ENCODE results near the gene FOXR2.

- TF ChIP-seq EZH2 (IDR thresholded peaks at IDR 0.05; ENCODE audit: borderline replicate concordance, insufficient read depth, low read length, poor library complexity, severe bottlenecking) (no peak), CTCF (IDR thresholded peaks at IDR 0.05; ENCODE audit: poor library complexity, severe bottlenecking) (no peak), RAD21 (conservative IDR thresholded peaks at IDR 0.05) (no peak), POLR2AphosphoS5 (IDR thresholded peaks at IDR 0.05) (no peak)
Measured at GRCh38 chrX:55640854-55641253, 17.7 kb downstream of the FOXR2 start.

All from neural cell (in vitro differentiated cells).